Stimulated activated CD8-positive, alpha-beta memory T cell treated with anti-CD3 and anti-CD28 coated beads, Interleukin-2, amount 100 ng/mL, for 48 hours (primary cell): ENCODE results near the gene ERF.

Experiments
- DNase-seq, 2 donors: peaks; one replicate each; pipeline ENCODE4 v3.0.0-alpha.2; 2020; ENCODE audit warnings: low read depth in 2 of 2

The ERF gene

GRCh38 chr19:42254850-42255765 is at the start of gene ERF:
Gene ERF (minus strand): TSS chr19:42255128. CDS start chr19:42254999, 129 bp downstream.
- DNase-seq, result peak; percentile 89 to 93

GRCh38 chr19:42303876-42304275 is 48.9 kb upstream of the ERF start:
- DNase-seq, result no peak

- DNase-seq, result no peak
Observed at GRCh38 chr19:42303101-42303464, 48.2 kb upstream of the ERF start.

- DNase-seq, result no peak
Observed at GRCh38 chr19:42301646-42302203, 46.8 kb upstream of the ERF start, which contains the start of gene PRR19. Gene PRR19 (plus strand): TSS chr19:42302132. CDS start chr19:42309585, 7,453 bp downstream.

- no peak for DNase-seq
Observed at GRCh38 chr19:42297039-42297438, 42.1 kb upstream of the ERF start.

- peak; percentile 83 to 89 for DNase-seq
Observed at GRCh38 chr19:42295831-42296525, 41.0 kb upstream of the ERF start.

- no peak for DNase-seq
Observed at GRCh38 chr19:42295342-42295741, 40.4 kb upstream of the ERF start.

GRCh38 chr19:42294471-42295137 is 39.7 kb upstream of the ERF start:
- no peak for DNase-seq

- no peak for DNase-seq
Observed at GRCh38 chr19:42293948-42294347, 39.0 kb upstream of the ERF start.

GRCh38 chr19:42293540-42293939 is 38.6 kb upstream of the ERF start:
- DNase-seq, result no peak

- DNase-seq, result no peak
Observed at GRCh38 chr19:42292963-42293362, 38.0 kb upstream of the ERF start.

- no peak for DNase-seq
Observed at GRCh38 chr19:42292042-42292960, 37.4 kb upstream of the ERF start.

GRCh38 chr19:42291435-42291810 is 36.5 kb upstream of the ERF start:
- no peak for DNase-seq

- peak; percentile 49 to 51 for DNase-seq
Observed at GRCh38 chr19:42290523-42291434, 35.9 kb upstream of the ERF start.

- DNase-seq, result no peak
Observed at GRCh38 chr19:42290136-42290522, 35.2 kb upstream of the ERF start.

GRCh38 chr19:42289556-42290041 is 34.7 kb upstream of the ERF start:
- no peak for DNase-seq

GRCh38 chr19:42288881-42289555 is 34.1 kb upstream of the ERF start:
- DNase-seq, result no peak

GRCh38 chr19:42288387-42288786 is 33.5 kb upstream of the ERF start:
- DNase-seq, result no peak

- no peak for DNase-seq
Observed at GRCh38 chr19:42287827-42288107, 32.8 kb upstream of the ERF start.
